Measurements from ENCODE around the gene CYTH2.

The CYTH2 gene

GRCh38 chr19:48455171-48455907 is 13.8 kb upstream of the CYTH2 start, which contains the start of gene KCNJ14:
Gene KCNJ14 (plus strand): TSS chr19:48455574. CDS start chr19:48461725, 6,151 bp downstream.
- Histone ChIP-seq H3K27me3 (ENCODE audit: low read length) (no peaks in the 10 kb centered on the region), H3K79me2 (ENCODE audit: insufficient read depth, low read length) (peaks cover 5% of the 10 kb centered on the region), H3K4me2 (ENCODE audit: low read depth, low read length, poor library complexity, severe bottlenecking) (no peak within 1 kb of the TSS), H3K9ac (ENCODE audit: low read length) (no peak within 1 kb of the TSS), H3K9me3 (ENCODE audit: insufficient read depth, low read length) (no peaks in the 10 kb centered on the region), H3F3A (ENCODE audit: insufficient read depth) (no peaks in the 10 kb centered on the region), H3K36me3 (ENCODE audit: low read length) (no peaks in the 10 kb centered on the region), H3K4me3 (ENCODE audit: insufficient read depth, low read length, poor library complexity, severe bottlenecking) (no peak within 1 kb of the TSS), H4K20me1 (ENCODE audit: low read depth, low read length) (no peaks in the 10 kb centered on the region), H3K9me2 (replicated peaks; ENCODE audit: insufficient read depth, low read length) (no peaks in the 10 kb centered on the region), H3K27ac (ENCODE audit: low read depth, low read length) (no peak within 1 kb of the TSS), H2AFZ (ENCODE audit: low read depth, low read length, severe bottlenecking) (no peak within 1 kb of the TSS)
- TF ChIP-seq EZH2phosphoT487 (conservative IDR thresholded peaks at IDR 0.05; ENCODE audit: low read length), result no peak
- TF ChIP-seq, protein P1, sequence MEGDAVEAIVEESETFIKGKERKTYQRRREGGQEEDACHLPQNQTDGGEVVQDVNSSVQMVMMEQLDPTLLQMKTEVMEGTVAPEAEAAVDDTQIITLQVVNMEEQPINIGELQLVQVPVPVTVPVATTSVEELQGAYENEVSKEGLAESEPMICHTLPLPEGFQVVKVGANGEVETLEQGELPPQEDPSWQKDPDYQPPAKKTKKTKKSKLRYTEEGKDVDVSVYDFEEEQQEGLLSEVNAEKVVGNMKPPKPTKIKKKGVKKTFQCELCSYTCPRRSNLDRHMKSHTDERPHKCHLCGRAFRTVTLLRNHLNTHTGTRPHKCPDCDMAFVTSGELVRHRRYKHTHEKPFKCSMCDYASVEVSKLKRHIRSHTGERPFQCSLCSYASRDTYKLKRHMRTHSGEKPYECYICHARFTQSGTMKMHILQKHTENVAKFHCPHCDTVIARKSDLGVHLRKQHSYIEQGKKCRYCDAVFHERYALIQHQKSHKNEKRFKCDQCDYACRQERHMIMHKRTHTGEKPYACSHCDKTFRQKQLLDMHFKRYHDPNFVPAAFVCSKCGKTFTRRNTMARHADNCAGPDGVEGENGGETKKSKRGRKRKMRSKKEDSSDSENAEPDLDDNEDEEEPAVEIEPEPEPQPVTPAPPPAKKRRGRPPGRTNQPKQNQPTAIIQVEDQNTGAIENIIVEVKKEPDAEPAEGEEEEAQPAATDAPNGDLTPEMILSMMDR (IDR thresholded peaks at IDR 0.05; ENCODE audit: insufficient read depth, low read length, poor library complexity, severe bottlenecking), result no peak

GRCh38 chr19:48455908-48456562 is 13.1 kb upstream of the CYTH2 start:
- Histone ChIP-seq H3K9me2 (replicated peaks; ENCODE audit: insufficient read depth, low read length) (no peaks in the 10 kb centered on the region), H3K4me2 (ENCODE audit: low read depth, low read length, poor library complexity, severe bottlenecking) (no peak overlapping the region), H3K27ac (ENCODE audit: low read depth, low read length) (no peak overlapping the region), H3K9ac (ENCODE audit: low read length) (no peak overlapping the region), H2AFZ (ENCODE audit: low read depth, low read length, severe bottlenecking) (no peak overlapping the region), H3K4me3 (ENCODE audit: insufficient read depth, low read length, poor library complexity, severe bottlenecking) (no peak overlapping the region), H4K20me1 (ENCODE audit: low read depth, low read length) (no peaks in the 10 kb centered on the region), H3F3A (ENCODE audit: insufficient read depth) (no peaks in the 10 kb centered on the region), H3K9me3 (ENCODE audit: insufficient read depth, low read length) (no peaks in the 10 kb centered on the region), H3K79me2 (ENCODE audit: insufficient read depth, low read length) (peaks cover 5% of the 10 kb centered on the region), H3K36me3 (ENCODE audit: low read length) (no peaks in the 10 kb centered on the region), H3K27me3 (ENCODE audit: low read length) (no peaks in the 10 kb centered on the region)
- TF ChIP-seq, protein P1 (IDR thresholded peaks at IDR 0.05; ENCODE audit: insufficient read depth, low read length, poor library complexity, severe bottlenecking), result no peak

DNA sequence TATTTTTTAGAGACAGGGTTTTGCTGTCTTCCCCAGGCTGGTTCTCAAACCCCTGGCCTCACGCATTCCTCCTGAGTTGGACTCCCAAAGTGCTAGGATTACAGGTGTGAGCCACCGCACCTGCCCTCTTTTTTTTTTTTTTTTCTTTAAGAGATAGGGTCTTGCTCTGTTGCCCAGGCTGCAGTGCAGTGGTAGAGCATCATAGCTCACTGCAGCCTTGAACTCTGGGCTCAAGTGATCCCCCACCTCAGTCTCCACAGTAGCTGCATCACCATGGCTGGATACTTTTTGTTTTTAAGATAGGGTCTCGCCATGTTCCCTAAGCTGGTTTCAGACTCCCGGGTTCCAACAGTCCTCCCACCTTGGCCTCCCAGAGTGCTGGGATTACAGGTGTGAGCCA is 12.3 kb upstream of the CYTH2 start:
- H3K9me2 ChIP-seq (replicated peaks; ENCODE audit: insufficient read depth, low read length), result no peaks in the 10 kb centered on the region
- H3K9me3 ChIP-seq (ENCODE audit: insufficient read depth, low read length), result no peaks in the 10 kb centered on the region
- TF ChIP-seq, protein P1 (IDR thresholded peaks at IDR 0.05; ENCODE audit: insufficient read depth, low read length, poor library complexity, severe bottlenecking), result no peak
- TF ChIP-seq EZH2phosphoT487 (conservative IDR thresholded peaks at IDR 0.05; ENCODE audit: low read length), result no peak
- H3K27me3 ChIP-seq (ENCODE audit: low read length), result no peaks in the 10 kb centered on the region
- no peaks in the 10 kb centered on the region for H3K36me3 ChIP-seq (ENCODE audit: low read length)
- H4K20me1 ChIP-seq (ENCODE audit: low read depth, low read length), result no peaks in the 10 kb centered on the region
- no peaks in the 10 kb centered on the region for H3F3A ChIP-seq (ENCODE audit: insufficient read depth)
- peaks cover 5% of the 10 kb centered on the region for H3K79me2 ChIP-seq (ENCODE audit: insufficient read depth, low read length)
- H3K27ac ChIP-seq (ENCODE audit: low read depth, low read length), result no peak overlapping the region
- no peak overlapping the region for H3K4me2 ChIP-seq (ENCODE audit: low read depth, low read length, poor library complexity, severe bottlenecking)
- H3K4me3 ChIP-seq (ENCODE audit: insufficient read depth, low read length, poor library complexity, severe bottlenecking), result no peak overlapping the region
- no peak overlapping the region for H3K9ac ChIP-seq (ENCODE audit: low read length)
- no peak overlapping the region for H2AFZ ChIP-seq (ENCODE audit: low read depth, low read length, severe bottlenecking)
